Skin epidermis (tissue), 12 donors: Measurements from ENCODE around the gene EPHA6.

Experiments used
- H3K27ac ChIP-seq, 21 experiments: fragments of 200-600 bp; sonication (generic) in 11 of 21; one replicate each; pipeline ENCODE4 v1.5.0; 2020; ENCODE audit warnings: mild to moderate bottlenecking in 3 of 21, inconsistent platforms in 2 of 21, moderate library complexity in 2 of 21
- H3K4me3 ChIP-seq, 7 experiments: fragments of 200-600 bp; sonication (generic) in 2 of 7; one replicate each; pipeline ENCODE4 v1.5.0; 2020; ENCODE audit warnings: inconsistent platforms in 2 of 7, mild to moderate bottlenecking in 2 of 7, moderate library complexity in 1 of 7

EPHA6 gene

DNA sequence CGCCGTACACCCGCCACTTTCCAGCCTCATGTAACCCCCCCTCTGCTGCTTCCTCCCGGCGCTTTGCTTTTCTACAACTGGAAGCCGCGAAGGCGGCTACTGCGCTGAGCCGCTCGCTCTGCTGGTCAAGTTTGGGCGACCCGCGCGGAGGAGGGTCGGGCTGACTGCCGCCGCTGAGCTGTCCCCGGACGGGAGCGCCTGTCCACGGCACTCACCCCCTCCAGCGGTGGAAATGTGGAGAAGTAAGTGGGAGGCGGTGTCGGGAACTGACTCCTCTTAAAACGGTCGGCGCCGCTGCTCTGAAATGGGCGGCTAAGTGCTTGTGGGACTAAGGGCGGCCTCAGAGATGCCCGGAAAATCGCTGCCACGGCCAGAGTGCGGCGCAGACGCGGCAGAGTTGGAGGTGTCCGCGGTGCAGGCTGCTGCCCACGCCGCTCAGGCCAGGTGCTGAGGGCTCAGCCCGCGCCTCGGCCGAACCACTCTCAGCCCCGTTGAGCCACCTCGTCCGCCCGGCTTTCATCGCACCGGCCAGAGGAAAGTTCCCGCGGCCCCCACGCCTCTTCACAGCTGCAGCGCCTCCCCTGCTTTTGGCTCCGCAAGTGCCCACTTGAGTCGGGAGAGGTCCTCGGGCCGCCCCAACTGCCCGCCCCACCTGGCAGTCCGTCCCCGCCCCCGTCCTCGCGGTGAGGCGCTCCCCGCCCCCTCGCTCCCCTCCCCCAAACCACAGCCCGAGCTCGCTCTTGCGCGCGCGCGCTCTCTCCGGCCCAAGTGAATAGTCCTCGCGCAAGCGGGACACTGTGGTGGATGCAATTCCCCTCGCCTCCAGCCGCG is at the start of gene EPHA6:
TSS of gene EPHA6 (plus strand) at position 775 of the 831 bp plus-strand sequence.
- H3K27ac ChIP-seq = peak within 1 kb of the TSS in 1 of 21 experiments; percentile 20
- H3K4me3 ChIP-seq = peak within 1 kb of the TSS; percentile 24 to 48 (median 38)

DNA sequence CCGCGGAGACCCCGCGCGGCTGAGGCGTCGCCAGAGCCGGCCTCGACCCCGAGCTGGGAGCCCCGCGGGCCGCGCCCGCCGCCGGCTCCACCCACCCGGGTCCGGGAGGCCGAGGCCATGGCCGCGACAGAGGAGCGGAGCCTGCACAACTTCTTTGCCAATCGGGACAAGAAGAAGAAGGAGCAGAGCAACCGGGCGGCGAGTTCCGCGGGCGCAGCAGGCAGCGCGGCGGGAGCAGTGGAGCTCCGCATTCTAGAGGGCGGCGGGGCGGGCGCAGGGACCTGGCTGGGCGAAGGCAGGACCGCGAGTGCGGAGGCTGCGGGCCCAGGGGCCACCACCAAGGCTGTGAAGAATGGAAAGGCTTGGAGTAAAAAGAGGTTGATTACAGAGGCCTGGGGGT is 37.6 kb upstream of the EPHA6 start:
- Histone ChIP-seq H3K4me3 (no peak overlapping the region), H3K27ac (no peak overlapping the region)

DNA sequence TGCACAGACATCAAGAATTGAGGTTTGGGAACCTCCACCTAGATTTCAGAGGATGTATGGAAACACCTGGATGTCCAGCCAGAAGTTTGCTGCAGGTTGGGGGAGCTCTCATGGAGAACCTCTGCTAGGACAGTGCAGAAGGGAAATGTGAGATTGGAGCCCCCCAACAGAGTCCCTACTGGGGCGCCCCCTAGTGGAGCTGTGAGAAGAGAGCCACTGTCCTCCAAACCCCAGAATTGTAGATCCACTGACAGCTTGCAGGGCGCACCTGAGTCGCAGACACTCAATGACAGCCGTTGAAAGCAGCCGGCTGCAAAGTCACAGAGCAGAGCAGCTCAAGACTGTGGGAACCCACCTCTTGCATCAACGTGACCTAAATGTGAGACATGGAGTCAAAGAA is 34.6 kb upstream of the EPHA6 start:
- Histone ChIP-seq H3K27ac (no peak overlapping the region), H3K4me3 (no peak overlapping the region)

DNA sequence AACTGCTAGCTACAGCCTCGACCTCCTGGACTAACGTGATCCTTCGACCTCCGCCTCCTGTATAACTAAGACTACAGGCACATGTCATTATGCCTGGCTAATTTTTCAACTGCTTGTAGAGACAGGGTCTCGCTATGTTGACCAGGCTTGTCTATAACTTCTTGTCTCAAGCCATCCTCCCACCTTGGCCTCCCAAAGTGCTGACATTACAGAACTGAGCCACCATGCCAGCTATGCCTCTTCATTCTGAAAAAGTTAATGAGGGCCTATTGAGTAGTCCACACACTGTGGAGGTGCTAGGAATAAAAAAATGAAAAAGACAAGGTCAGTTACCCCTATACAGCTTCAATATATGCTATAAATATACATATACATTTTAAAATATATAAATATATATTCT is 18.3 kb upstream of the EPHA6 start:
- Histone ChIP-seq H3K4me3 (no peak overlapping the region), H3K27ac (no peak overlapping the region)

DNA sequence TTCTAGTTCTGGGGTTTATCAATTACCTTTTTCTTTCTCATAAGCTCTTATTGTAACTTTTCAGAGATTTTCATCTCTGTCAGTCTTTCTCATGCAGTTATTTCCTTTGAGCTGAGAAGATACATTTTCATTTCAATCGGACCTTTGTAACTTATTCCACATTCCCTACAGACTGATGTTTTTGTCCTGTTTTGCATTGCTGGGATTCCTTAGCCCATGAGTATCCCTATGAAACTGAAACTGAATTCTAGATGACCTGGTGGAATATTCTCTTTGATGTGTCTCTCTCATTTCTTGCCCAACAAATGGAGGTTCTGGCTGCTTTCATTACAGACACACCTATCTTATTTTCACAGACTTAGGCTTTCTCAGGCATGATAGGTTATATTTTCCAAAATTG is 10.5 kb upstream of the EPHA6 start:
- Histone ChIP-seq H3K27ac (no peak overlapping the region), H3K4me3 (no peak overlapping the region)

DNA sequence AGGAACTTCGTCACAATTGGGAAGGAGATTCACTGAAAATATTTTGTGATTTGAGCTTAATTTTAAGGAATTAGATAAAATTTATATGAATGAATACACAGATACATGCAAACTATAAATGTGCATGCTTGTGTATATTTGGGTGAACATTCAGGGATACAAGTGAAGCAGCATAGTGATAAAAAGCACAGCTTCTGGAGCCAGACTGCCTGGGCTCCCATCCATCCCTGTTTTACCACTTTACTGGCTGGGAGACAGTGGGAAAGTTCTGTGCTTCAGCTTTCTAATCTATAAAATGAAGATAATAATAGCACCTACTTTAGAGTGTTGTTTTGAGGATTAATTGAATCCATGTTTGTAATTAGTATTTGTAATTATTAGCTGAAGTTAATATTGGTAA is 8.1 kb upstream of the EPHA6 start:
- Histone ChIP-seq H3K4me3 (no peak overlapping the region), H3K27ac (no peak overlapping the region)

DNA sequence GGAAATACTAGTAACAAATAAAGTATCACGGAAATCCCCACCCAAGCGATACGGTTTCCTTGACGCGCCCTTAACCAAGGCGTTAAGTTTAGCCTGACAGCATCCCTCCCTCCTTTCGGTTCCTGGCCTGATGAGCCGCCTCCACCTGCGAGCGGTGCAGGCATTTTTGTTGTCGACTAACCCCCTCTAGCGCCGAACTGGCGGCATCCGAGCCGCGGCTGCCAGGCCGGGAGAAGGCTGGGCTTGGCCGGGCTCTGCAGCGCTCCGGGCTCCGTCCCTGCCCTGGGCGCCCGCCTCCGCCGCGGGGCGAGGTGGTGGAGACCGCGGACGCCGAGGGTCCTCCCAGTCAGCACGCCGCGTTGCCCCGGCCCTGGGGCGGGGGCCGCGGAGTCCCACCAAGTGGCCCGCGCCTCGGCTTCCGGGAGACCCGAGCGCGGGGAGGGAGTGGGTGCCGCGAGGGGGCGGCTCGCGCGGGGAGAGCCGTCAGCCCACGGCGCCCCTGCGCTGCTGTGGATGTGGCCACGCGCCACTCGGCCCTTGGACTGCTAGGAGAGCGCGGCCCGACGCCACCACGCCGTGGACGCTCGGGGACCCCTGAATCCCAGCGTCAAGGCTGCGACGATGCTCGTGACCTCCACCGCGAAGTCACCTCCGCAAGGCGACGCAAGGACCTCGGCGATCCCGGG is 1.1 kb upstream of the EPHA6 start:
- Histone ChIP-seq H3K4me3 (peak overlapping the region; percentile 24 to 48 (median 38)), H3K27ac (peak overlapping the region in 1 of 21 experiments; percentile 20)

DNA sequence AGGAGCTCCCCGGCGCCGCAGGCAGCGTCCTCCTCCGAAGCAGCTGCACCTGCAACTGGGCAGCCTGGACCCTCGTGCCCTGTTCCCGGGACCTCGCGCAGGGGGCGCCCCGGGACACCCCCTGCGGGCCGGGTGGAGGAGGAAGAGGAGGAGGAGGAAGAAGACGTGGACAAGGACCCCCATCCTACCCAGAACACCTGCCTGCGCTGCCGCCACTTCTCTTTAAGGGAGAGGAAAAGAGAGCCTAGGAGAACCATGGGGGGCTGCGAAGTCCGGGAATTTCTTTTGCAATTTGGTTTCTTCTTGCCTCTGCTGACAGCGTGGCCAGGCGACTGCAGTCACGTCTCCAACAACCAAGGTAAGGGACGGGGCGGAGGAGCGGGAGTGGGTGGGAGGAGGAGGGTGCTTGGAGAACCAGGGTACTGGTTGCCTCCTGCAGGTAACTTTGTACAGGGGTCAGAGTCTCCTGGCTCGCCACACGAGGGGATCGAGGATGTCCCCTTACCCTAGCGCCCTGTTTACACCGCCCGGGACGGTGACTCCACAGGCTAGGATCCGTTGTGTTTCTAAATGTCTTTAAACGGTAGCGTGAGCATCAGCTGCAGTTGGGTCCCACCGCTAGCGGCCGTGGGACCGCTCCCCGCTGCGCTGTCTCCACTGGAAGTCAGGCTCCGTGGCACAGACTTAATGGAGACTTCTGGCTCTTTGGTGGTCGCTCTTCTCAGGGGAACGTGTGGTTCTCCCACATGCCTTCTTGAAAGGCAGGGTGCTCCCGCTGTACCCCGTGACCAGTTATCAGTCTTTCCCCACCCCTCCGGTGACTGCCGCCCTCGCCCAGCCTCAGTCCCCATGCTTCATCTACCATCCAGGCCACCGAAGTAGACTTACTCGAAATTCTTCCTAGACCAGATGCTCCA is 515 bp downstream of the EPHA6 start:
- no peak overlapping the region for H3K27ac ChIP-seq
- H3K4me3 ChIP-seq = peak overlapping the region in 4 of 7 experiments; percentile 38 to 48 (median 42)

DNA sequence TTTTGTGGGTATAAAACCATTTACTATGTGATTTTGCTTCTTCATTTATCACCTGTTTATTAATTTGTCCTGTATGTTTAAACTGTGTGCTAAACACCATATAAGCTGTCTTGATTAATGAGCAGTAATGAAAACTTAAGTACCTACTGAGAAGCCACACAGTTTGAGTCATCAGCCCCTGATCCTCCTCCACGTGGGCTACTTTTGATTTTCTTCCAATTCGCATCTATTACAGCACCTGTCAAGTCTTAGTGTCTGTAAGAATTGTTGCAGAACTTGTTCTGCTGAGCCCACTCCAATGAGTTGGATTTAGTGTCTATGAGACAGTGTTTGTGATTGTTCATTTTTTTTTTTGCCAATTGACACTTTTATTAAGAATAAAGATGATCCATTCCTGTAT is 16.8 kb downstream of the EPHA6 start:
- Histone ChIP-seq H3K4me3 (no peak overlapping the region), H3K27ac (no peak overlapping the region)

DNA sequence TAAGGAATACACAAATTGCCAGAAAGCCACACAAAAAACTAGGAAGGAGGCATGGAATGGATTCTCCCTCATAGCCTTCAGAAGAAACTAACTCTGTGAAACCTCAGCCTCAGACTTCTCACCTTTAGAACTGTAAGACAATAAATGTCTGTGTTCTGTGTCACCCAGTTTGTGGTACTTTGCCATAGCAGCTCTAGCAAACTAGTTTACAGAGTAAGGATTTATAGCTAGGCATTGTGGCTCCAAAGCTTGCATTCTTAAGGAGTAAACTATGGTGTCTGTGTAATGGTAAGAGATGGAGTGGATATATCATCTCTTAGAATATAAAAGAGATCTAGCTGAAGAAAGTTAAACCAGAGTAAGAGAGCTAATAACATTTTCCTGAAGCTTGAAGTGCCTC is 18.9 kb downstream of the EPHA6 start:
- Histone ChIP-seq H3K4me3 (no peak overlapping the region), H3K27ac (no peak overlapping the region)

DNA sequence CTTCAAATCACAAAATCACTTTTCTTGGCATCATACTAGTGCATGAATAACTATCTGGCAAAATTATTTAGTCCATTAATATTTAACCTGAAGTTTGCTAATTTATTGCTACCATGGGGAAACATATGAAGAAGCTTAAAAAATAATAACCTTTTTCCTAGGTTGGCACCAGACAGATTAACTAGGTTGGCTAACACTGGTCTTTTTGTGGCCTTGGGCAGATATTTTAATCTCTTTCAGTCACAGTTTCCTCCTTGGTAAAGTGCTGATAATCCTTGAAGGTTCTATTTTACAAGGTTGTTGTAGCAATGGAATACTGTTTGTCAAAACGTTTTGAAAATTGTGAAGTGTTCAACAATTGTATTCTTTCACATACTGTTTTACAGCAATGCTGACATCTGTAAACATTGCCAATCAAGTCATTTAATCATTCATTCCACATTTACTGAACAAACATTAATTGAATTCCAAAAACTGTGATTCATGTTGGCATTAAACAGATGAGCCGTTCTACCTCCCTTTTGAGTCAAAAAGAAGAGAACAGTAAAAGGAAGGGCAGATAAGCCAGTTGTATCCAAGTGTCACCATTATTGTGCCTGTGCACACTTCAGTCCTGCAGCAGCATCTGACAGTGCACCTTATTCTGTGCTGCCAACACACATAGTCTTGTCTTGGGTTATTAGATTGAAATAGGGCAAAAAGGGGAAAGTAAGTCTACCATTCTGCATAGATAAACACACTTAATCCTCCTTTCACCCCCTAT is 21.9 kb downstream of the EPHA6 start:
- no peak overlapping the region for H3K27ac ChIP-seq
- H3K4me3 ChIP-seq = no peak overlapping the region

DNA sequence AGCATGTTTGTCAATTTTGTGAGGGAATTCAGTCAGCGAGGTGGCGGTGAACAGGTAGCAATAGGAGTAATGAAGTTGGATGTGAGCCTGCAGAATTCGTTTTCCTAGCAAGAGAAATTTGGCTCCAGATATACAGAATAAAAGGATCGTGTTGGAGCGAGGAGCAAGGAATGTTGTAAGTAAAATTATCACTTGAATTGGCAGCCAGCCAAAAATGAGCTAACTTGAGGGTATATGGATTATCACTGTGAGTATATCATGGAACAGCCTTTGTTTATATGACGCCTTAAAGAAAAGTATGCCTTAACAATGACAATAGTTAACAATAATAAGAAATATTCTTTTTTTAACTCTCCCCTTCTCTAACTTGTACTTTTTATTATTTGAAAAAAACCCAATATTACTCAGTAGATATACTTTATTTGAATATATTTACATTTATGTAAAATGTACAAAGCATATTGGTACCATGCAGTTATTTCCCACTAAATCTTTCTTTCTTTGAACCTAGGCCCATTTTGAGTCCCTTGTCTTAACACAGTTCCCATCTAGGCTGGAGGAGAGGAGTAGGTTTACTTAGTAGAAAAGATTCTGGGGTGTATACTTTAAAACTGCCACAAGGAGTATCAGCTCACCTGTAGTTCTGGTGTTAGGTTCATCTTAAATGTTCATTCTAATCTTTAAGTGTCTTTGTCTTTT is 29.3 kb downstream of the EPHA6 start:
- Histone ChIP-seq H3K4me3 (no peak overlapping the region), H3K27ac (no peak overlapping the region)

DNA sequence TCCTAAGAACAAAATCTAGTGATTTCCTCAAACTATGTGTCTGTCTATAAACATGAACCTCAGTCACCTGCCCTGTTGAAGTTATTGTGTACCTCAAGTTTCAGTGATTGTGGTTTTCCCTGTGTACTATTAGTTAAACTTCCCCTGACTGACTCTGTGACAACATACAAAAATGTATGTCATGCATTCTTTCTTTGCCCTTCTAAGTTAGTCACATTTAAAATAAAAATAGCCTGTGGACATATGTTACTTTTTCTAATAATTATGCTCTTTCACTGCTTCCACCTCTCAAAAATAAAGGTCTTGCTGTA is 29.8 kb downstream of the EPHA6 start:
- H3K27ac ChIP-seq = no peak overlapping the region
- H3K4me3 ChIP-seq = no peak overlapping the region

DNA sequence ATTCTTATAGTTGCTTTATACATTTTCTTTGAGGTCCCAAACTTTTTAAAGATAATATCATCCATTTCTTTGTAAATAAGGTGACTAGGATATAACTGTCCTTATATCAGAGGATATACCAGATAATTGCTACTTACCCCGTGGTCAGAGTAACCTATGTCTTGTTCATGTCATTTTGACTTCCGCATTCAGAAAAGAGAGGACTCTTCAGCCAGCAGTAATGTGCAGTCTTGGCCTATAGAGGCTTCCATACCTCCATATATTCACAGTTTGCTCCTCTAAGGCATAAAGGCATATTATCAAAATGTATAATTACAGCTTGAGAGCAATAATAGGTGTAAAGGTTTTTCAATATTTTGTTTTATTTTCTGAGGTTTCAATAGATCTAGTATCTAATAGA is 38.5 kb downstream of the EPHA6 start:
- H3K27ac ChIP-seq = no peak overlapping the region
- H3K4me3 ChIP-seq = no peak overlapping the region

DNA sequence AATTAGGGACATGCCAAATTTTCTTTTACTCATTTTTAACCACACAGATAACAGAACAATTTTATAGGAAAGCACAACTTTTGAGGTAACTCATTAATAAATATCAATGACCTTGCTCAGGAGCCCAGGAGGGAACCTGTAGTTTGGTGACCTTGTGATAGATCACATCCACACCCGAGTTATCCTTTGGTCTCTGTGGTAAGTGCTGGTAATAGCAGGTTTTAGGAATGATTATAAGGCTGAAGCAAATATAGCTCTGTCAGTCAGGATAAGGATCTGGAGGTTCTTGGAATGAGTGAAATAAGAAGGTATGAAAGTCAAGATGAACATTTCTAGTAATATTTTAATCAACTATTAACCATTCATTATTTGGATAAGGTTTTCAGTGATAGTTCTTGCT is 46.5 kb downstream of the EPHA6 start:
- Histone ChIP-seq H3K27ac (no peak overlapping the region), H3K4me3 (no peak overlapping the region)

DNA sequence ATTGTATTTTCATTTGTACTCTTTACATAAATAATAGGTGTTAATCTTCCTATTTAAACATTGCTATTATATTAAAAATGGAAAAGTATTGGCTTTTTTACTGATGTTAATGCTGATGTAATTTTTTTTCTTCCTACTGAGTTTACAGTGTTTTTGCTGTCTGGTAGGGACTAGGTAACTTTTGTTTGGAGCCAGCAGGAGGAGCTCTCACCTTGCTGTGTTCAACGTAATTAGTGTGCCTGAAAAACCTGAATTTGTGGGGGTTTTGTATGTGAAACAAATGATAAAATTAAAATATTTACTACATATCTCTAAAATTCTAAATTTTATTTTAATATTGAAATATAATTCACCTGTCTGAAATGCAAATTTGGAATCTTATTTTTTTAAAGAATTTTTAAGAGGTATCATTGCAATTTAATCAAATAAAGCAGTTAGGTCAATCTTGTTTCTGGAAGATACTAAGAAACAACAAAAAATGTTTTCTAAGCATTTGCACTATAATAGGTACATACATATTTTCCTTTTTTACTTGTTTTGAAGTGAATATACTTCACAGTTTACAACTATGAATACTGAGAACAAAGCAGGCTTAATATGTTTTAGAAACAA is 48.8 kb downstream of the EPHA6 start:
- H3K4me3 ChIP-seq = no peak overlapping the region

DNA sequence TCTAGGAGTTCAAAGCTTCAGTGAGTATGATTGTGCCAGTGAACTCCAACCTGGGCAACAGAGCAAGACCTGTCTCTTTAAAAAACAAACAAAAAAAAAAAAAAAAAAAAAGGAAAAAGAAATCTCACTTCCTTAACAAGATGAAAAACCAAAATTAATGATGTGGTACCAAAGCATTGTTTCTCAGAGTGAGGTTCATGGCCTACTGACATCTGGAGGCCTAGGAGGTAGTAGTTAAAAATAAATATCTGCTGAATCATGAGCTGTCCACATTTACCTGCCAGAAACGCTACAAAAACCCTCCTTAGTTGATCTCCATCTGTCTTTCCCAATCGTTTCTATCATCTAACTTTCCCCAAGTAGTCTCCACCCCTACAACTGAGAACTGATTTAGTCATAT is 51.2 kb downstream of the EPHA6 start:
- H3K27ac ChIP-seq = no peak overlapping the region

More for the DNA sequence above, 48.8 kb downstream of the EPHA6 start:
- H3K27ac ChIP-seq = no peak overlapping the region

DNA sequence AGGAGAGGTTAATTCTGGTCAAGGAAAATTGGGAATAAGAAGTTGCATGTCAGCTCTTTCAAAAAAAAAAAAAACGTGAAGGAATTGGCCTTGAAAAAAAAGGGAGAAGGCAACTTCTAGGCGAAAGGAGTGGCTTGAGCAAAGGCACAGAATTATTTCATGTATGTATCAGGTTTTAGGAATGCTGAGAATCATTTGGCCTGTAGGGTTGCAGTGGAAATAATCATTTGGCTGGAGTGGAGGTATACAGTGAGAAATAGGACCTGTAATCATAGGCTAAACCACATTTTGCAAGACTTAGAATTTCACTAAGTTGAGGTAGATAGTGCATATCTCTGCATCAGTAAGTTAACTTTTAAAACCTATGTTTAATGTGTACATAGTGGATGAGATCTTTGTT is 54.9 kb downstream of the EPHA6 start:
- Histone ChIP-seq H3K4me3 (no peak overlapping the region), H3K27ac (no peak overlapping the region)

More for the DNA sequence above, 51.2 kb downstream of the EPHA6 start:
- no peak overlapping the region for H3K4me3 ChIP-seq

DNA sequence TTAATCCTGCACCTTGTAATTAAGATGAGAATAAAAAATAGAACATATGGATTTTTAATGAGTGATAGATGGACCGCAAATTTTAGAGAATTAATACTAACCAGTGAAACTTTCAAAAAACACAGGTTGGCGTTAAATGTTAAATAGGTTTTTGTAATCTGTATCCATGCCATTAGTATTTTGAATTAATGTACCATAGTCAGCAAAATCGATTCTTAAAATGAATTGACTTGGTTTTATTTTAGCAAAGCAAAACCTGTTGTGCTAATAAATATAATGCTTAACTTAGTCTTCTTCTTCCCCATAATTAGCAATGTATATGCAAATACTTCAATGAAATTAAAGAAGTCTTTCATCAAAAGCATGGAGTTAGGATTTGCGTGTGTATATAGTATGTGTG is 63.1 kb downstream of the EPHA6 start:
- Histone ChIP-seq H3K4me3 (no peak overlapping the region), H3K27ac (no peak overlapping the region)
